ENCODE results near the gene TBX1. TPM values are rescaled to one million over a fixed set of nuclear protein-coding genes. Genes with fewer than 3 reads are reported as not detected.

TBX1 gene
- total RNA-seq, 1 experiment from 2014 or later: not detected

DNA sequence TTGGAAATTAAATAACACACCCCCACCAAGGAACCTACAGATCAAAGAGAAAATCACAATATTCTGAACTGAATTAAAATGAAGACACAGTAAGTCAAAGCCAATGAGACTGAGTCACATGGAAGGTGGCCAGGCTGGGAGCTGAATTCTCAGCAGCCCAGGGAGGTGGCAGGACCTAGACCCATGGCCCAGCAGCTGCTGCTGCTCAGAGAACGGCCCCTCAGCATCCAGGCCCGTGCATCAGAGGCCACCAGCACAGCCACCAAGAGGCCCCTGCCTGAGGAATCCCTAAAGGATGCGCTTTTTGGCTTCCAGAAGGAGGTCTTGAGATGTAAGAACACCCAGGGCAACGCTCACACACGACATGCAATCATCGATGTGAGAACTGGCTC lies 35.0 kb downstream of the TBX1 start:
- H3K27ac Mint-ChIP-seq (ENCODE audit: unreplicated experiment): no peak overlapping the region
- intact Hi-C loops (cut with micrococcal nuclease; ENCODE audit: unreplicated experiment): no loop called here
- no peaks in the 10 kb centered on the region for H3K36me3 Mint-ChIP-seq (ENCODE audit: insufficient read depth, unreplicated experiment)
- no peak overlapping the region for H3K4me3 Mint-ChIP-seq (ENCODE audit: low read depth, unreplicated experiment)
- no peaks in the 10 kb centered on the region for H3K9me3 Mint-ChIP-seq (ENCODE audit: low read depth, unreplicated experiment)
- no peaks in the 10 kb centered on the region for H3K4me1 Mint-ChIP-seq (ENCODE audit: low read depth, unreplicated experiment)
- no TSS peak for BruUV-seq (replicated peaks)
- TF ChIP-seq, protein P1, sequence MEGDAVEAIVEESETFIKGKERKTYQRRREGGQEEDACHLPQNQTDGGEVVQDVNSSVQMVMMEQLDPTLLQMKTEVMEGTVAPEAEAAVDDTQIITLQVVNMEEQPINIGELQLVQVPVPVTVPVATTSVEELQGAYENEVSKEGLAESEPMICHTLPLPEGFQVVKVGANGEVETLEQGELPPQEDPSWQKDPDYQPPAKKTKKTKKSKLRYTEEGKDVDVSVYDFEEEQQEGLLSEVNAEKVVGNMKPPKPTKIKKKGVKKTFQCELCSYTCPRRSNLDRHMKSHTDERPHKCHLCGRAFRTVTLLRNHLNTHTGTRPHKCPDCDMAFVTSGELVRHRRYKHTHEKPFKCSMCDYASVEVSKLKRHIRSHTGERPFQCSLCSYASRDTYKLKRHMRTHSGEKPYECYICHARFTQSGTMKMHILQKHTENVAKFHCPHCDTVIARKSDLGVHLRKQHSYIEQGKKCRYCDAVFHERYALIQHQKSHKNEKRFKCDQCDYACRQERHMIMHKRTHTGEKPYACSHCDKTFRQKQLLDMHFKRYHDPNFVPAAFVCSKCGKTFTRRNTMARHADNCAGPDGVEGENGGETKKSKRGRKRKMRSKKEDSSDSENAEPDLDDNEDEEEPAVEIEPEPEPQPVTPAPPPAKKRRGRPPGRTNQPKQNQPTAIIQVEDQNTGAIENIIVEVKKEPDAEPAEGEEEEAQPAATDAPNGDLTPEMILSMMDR (IDR thresholded peaks at IDR 0.05; ENCODE audit: unreplicated experiment): no peak
- DNase-seq: no peak
- no peaks in the 10 kb centered on the region for H3K27me3 Mint-ChIP-seq (ENCODE audit: unreplicated experiment)
- CTCF ChIA-PET: no interaction called here

GRCh38 chr22:19796160-19796559 lies 35.6 kb downstream of the TBX1 start:
- Mint-ChIP-seq H3K27ac (ENCODE audit: unreplicated experiment) (no peak overlapping the region), H3K4me3 (ENCODE audit: low read depth, unreplicated experiment) (no peak overlapping the region), H3K36me3 (ENCODE audit: insufficient read depth, unreplicated experiment) (no peaks in the 10 kb centered on the region), H3K27me3 (ENCODE audit: unreplicated experiment) (no peaks in the 10 kb centered on the region), H3K9me3 (ENCODE audit: low read depth, unreplicated experiment) (no peaks in the 10 kb centered on the region), H3K4me1 (ENCODE audit: low read depth, unreplicated experiment) (no peaks in the 10 kb centered on the region)
- intact Hi-C loops (cut with micrococcal nuclease; ENCODE audit: unreplicated experiment): no loop called here
- TF ChIP-seq, protein P1 (IDR thresholded peaks at IDR 0.05; ENCODE audit: unreplicated experiment): no peak
- no TSS peak for BruUV-seq (replicated peaks)
- CTCF ChIA-PET: no interaction called here
- DNase-seq: no peak

DNA sequence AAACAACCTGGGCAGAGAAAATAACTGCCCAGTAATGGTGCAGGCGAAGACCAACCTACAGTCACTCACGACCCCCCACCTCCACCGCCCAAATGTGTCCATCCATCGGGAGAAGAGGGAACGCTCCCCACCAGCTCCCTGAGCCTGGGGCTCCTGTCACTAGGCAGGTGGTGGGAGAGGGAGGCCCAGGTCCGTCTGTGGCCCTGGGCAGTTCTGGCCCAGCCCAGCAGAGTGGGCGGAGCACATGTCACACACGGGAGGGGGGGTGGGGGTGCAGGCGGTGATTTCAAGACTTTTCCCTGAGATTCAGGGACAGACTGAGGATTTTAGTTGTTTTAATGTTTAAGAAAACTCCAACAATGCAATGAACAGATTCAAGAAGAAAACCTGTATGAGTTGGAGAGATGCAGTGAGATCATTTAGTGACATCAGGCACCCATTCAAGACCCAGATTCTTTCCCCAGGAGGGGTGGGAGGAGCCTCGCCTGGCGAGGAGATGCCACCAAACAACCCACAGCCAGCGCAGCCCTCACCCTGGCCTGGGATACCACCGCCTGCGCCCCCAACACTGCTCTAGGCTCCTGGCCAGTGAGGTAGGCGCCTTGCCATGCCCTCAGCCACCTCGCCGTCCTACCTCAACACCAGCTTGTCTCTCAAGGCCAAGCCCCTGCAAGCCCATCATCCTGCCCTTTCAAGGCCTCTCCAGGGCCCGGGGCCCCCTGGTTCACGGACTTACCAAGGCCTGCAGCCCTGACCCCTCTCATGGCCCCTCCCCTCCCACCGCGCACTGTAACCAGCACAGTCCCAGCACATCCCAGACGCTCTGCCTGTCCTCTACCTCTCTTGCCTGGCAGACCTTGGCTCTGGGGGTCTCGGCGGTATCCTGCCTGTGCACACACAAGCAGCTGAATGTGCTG lies 36.8 kb downstream of the TBX1 start:
- no TSS peak for BruUV-seq (replicated peaks)

GRCh38 chr22:19798003-19798665 lies 37.6 kb downstream of the TBX1 start:
- H3K4me1 Mint-ChIP-seq (ENCODE audit: low read depth, unreplicated experiment): no peaks in the 10 kb centered on the region
- DNase-seq: no peak
- TF ChIP-seq, protein P1 (IDR thresholded peaks at IDR 0.05; ENCODE audit: unreplicated experiment): no peak
- no peaks in the 10 kb centered on the region for H3K27me3 Mint-ChIP-seq (ENCODE audit: unreplicated experiment)
- CTCF ChIA-PET: no interaction called here
- H3K4me3 Mint-ChIP-seq (ENCODE audit: low read depth, unreplicated experiment): no peak overlapping the region
- H3K9me3 Mint-ChIP-seq (ENCODE audit: low read depth, unreplicated experiment): no peaks in the 10 kb centered on the region
- H3K27ac Mint-ChIP-seq (ENCODE audit: unreplicated experiment): no peak overlapping the region
- no TSS peak for BruUV-seq (replicated peaks)
- intact Hi-C loops (cut with micrococcal nuclease; ENCODE audit: unreplicated experiment): no loop called here
- H3K36me3 Mint-ChIP-seq (ENCODE audit: insufficient read depth, unreplicated experiment): no peaks in the 10 kb centered on the region

More for the DNA sequence above, 36.8 kb downstream of the TBX1 start:
- Mint-ChIP-seq H3K9me3 (ENCODE audit: low read depth, unreplicated experiment) (no peaks in the 10 kb centered on the region), H3K36me3 (ENCODE audit: insufficient read depth, unreplicated experiment) (no peaks in the 10 kb centered on the region), H3K27me3 (ENCODE audit: unreplicated experiment) (no peaks in the 10 kb centered on the region), H3K27ac (ENCODE audit: unreplicated experiment) (no peak overlapping the region), H3K4me1 (ENCODE audit: low read depth, unreplicated experiment) (no peaks in the 10 kb centered on the region), H3K4me3 (ENCODE audit: low read depth, unreplicated experiment) (no peak overlapping the region)
- intact Hi-C loops (cut with micrococcal nuclease; ENCODE audit: unreplicated experiment): no loop called here
- TF ChIP-seq, protein P1 (IDR thresholded peaks at IDR 0.05; ENCODE audit: unreplicated experiment): no peak
- no peak for DNase-seq
- CTCF ChIA-PET: no interaction called here

All from Calu3 (cell line).